Sigmoid colon (tissue), 4 donors: ENCODE results near the gene MESD.

ENCODE experiments used
- EP300 ChIP-seq, 4 donors: sonication (generic); formaldehyde crosslinking; IDR thresholded peaks; one replicate each; pipeline ENCODE4 v1.6.1; 2017; ENCODE audit warnings: antibody characterized with exemption in 4 of 4
- POLR2A ChIP-seq, 2 donors: fragments of 450-650 bp; IDR thresholded peaks; one replicate each; pipeline ENCODE4 v1.6.1; 2016; ENCODE audit warnings: antibody characterized with exemption in 2 of 2, mild to moderate bottlenecking in 2 of 2, moderate library complexity in 2 of 2
- TF ChIP-seq, protein P1 (sequence below), 4 experiments: fragments of 450-650 bp in 3 of 4; fragments of 200-600 bp in 1 of 4; IDR thresholded peaks; one replicate each; pipeline ENCODE4 v1.5.1; 2016 to 2019; ENCODE audit warnings: antibody characterized with exemption in 4 of 4, mild to moderate bottlenecking in 3 of 4, moderate library complexity in 2 of 4

DNA sequence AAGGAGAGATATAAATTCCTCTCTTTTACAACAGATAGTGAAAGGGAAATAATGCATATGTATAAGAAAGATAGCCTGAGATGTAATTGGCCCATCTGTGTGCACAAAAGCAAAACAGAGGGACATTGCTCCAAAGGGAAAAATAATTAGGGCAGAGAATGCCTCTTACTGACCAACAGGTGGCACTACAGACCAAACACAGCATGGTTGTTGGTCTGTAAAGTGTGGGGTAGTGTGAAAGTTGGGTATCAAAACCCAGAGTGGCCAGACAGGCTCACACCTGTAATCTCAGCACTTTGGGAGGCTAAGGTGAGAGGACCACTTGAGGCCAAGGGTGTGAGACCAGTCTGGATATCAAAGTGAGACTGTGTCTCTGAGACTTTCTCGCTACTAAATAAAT is 6.6 kb upstream of the MESD start:
- TF ChIP-seq, protein P1, sequence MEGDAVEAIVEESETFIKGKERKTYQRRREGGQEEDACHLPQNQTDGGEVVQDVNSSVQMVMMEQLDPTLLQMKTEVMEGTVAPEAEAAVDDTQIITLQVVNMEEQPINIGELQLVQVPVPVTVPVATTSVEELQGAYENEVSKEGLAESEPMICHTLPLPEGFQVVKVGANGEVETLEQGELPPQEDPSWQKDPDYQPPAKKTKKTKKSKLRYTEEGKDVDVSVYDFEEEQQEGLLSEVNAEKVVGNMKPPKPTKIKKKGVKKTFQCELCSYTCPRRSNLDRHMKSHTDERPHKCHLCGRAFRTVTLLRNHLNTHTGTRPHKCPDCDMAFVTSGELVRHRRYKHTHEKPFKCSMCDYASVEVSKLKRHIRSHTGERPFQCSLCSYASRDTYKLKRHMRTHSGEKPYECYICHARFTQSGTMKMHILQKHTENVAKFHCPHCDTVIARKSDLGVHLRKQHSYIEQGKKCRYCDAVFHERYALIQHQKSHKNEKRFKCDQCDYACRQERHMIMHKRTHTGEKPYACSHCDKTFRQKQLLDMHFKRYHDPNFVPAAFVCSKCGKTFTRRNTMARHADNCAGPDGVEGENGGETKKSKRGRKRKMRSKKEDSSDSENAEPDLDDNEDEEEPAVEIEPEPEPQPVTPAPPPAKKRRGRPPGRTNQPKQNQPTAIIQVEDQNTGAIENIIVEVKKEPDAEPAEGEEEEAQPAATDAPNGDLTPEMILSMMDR (IDR thresholded peaks at IDR 0.05), result no peak
- no peak for TF ChIP-seq POLR2A (IDR thresholded peaks at IDR 0.05)
- no peak for TF ChIP-seq EP300 (IDR thresholded peaks at IDR 0.05)
